ENCODE data around the gene GIPC1.

Gene GIPC1

GRCh38 chr19:14540741-14541525 is 45.0 kb upstream of the GIPC1 start:
- no peak for TF ChIP-seq CTCF (conservative IDR thresholded peaks at IDR 0.05; ENCODE audit: low read depth)
- peak overlapping the region; percentile 94 for H3K27ac ChIP-seq
- DNase-seq (ENCODE audit: low spot score): no peak
- ChIA-PET CTCF (no interaction called here), POLR2A (ENCODE audit: low non-redundant PET) (no interaction called here)

- peak overlapping the region; percentile 94 for H3K27ac ChIP-seq
- POLR2A ChIA-PET (ENCODE audit: low non-redundant PET): interaction anchor here (0.6 kb wide), 2 partner anchors 10 to 22 kb away, joined by 3 to 4 read pairs; no protein-coding TSS in a partner anchor
- CTCF ChIA-PET: interaction anchor here (0.6 to 1.7 kb wide), 3 partner anchors 9 to 31 kb away, joined by 3 to 4 read pairs (median 3); no protein-coding TSS in a partner anchor
- no peak for TF ChIP-seq CTCF (conservative IDR thresholded peaks at IDR 0.05; ENCODE audit: low read depth)
- peak; percentile 94 for DNase-seq (ENCODE audit: low spot score)
Measured at GRCh38 chr19:14536926-14537692, 41.2 kb upstream of the GIPC1 start.

GRCh38 chr19:14533450-14533849 is 37.5 kb upstream of the GIPC1 start:
- POLR2A ChIA-PET (ENCODE audit: low non-redundant PET): no interaction called here
- CTCF ChIA-PET: interaction anchor here (0.7 kb wide), 1 partner anchor 27 kb away, joined by 4 read pairs; no protein-coding TSS in a partner anchor

GRCh38 chr19:14530506-14530905 is 34.6 kb upstream of the GIPC1 start:
- no peak overlapping the region for H3K27ac ChIP-seq
- POLR2A ChIA-PET (ENCODE audit: low non-redundant PET): no interaction called here
- no peak for TF ChIP-seq CTCF (conservative IDR thresholded peaks at IDR 0.05; ENCODE audit: low read depth)
- CTCF ChIA-PET: interaction anchor here (0.6 kb wide), 1 partner anchor 46 kb away, joined by 5 read pairs; no protein-coding TSS in a partner anchor
- no peak for DNase-seq (ENCODE audit: low spot score)

More at GRCh38 chr19:14533450-14533849, 37.5 kb upstream of the GIPC1 start:
- peak overlapping the region; percentile 43 for H3K27ac ChIP-seq
- no peak for DNase-seq (ENCODE audit: low spot score)
- TF ChIP-seq CTCF (conservative IDR thresholded peaks at IDR 0.05; ENCODE audit: low read depth): no peak

GRCh38 chr19:14530005-14530348 is 34.0 kb upstream of the GIPC1 start:
- ChIA-PET POLR2A (ENCODE audit: low non-redundant PET) (no interaction called here), CTCF (interaction anchor here (0.6 kb wide), 1 partner anchor 16 kb away, joined by 3 read pairs; no protein-coding TSS in a partner anchor)
- no peak for DNase-seq (ENCODE audit: low spot score)

More at GRCh38 chr19:14530005-14530348, 34.0 kb upstream of the GIPC1 start:
- TF ChIP-seq CTCF (conservative IDR thresholded peaks at IDR 0.05; ENCODE audit: low read depth): no peak
- peak overlapping the region; percentile 99 for H3K27ac ChIP-seq

Data from RWPE1 (cell line).